GF-D8 (cell line): ENCODE measurements around the gene ST7.

Source experiments
- DNase-seq: peaks from one replicate; lab custom pipeline; 2025; lab: John Stamatoyannopoulos, UW

ST7 gene

GRCh38 chr7:117157241-117158209, 204.2 kb downstream of the ST7 start:
- no peak for DNase-seq

GRCh38 chr7:117158941-117159697, 205.8 kb downstream of the ST7 start:
- no peak for DNase-seq

- DNase-seq, result no peak
These were observed 209.8 kb downstream of the ST7 start for GRCh38 chr7:117163101-117163500.

GRCh38 chr7:117164620-117165019, 211.3 kb downstream of the ST7 start:
- DNase-seq, result no peak

GRCh38 chr7:117165656-117166055, 212.4 kb downstream of the ST7 start:
- no peak for DNase-seq

- no peak for DNase-seq
These were observed 216.6 kb downstream of the ST7 start for GRCh38 chr7:117169907-117170306.

- no peak for DNase-seq
These were observed 217.8 kb downstream of the ST7 start for GRCh38 chr7:117171106-117171505.

GRCh38 chr7:117172283-117172682, 219.0 kb downstream of the ST7 start:
- DNase-seq, result no peak

GRCh38 chr7:117173035-117173770, 219.9 kb downstream of the ST7 start:
- no peak for DNase-seq

- no peak for DNase-seq
These were observed 222.9 kb downstream of the ST7 start for GRCh38 chr7:117176206-117176605.

GRCh38 chr7:117178600-117178999, 225.3 kb downstream of the ST7 start:
- no peak for DNase-seq

GRCh38 chr7:117179701-117180100, 226.4 kb downstream of the ST7 start:
- no peak for DNase-seq

GRCh38 chr7:117183729-117184128, 230.4 kb downstream of the ST7 start:
- DNase-seq, result no peak

- DNase-seq, result no peak
These were observed 231.1 kb downstream of the ST7 start for GRCh38 chr7:117184367-117184766.

- no peak for DNase-seq
These were observed 231.8 kb downstream of the ST7 start for GRCh38 chr7:117185124-117185523.

GRCh38 chr7:117186218-117187010, 233.1 kb downstream of the ST7 start:
- no peak for DNase-seq

- DNase-seq, result no peak
These were observed 235.1 kb downstream of the ST7 start for GRCh38 chr7:117188376-117188775.

- no peak for DNase-seq
These were observed 235.8 kb downstream of the ST7 start for GRCh38 chr7:117188949-117189592.

- no peak for DNase-seq
These were observed 236.8 kb downstream of the ST7 start for GRCh38 chr7:117190104-117190503.

GRCh38 chr7:117190746-117191435, 237.6 kb downstream of the ST7 start:
- DNase-seq, result no peak
